Ovary (tissue), 9 donors: ENCODE results near the gene FAM177B. TPM values are rescaled to one million over a fixed set of nuclear protein-coding genes. Genes with fewer than 3 reads are reported as not detected.

Source experiments
- DNase-seq, 5 donors: peaks; one replicate each; pipeline ENCODE4 v3.0.0-alpha.2; 2019 to 2020
- H3K27ac ChIP-seq, 2 donors: fragments of 200-600 bp; one replicate each; pipeline versions ENCODE4 v1.5.1 to v1.8.0; 2019 to 2022
- H3K27me3 ChIP-seq: fragments of 200-600 bp; one replicate; pipeline ENCODE4 v1.8.0; 2022
- H3K36me3 ChIP-seq: fragments of 200-600 bp; sonication (generic); one replicate; pipeline ENCODE4 v1.5.1; 2019
- H3K4me1 ChIP-seq: one replicate; pipeline ENCODE4 v1.8.1; 2013; ENCODE audit warnings: mild to moderate bottlenecking, moderate library complexity; ENCODE audit not compliant: insufficient read depth
- H3K4me3 ChIP-seq: fragments of 200-600 bp; sonication (generic); one replicate; pipeline ENCODE4 v1.5.1; 2017
- H3K9me3 ChIP-seq, 2 donors: fragments of 200-600 bp in 1 of 2; sonication (generic) in 1 of 2; one replicate each; pipeline versions ENCODE4 v1.5.1 to v1.8.1; 2013 to 2019; ENCODE audit warnings: mild to moderate bottlenecking in 1 of 2, moderate library complexity in 1 of 2
- EP300 ChIP-seq: sonication (generic); formaldehyde crosslinking; IDR thresholded peaks from one replicate; pipeline ENCODE4 v1.6.1; 2017; ENCODE audit warnings: antibody characterized with exemption
- POLR2A ChIP-seq: fragments of 450-650 bp; IDR thresholded peaks from one replicate; pipeline ENCODE4 v1.6.1; 2017; ENCODE audit warnings: antibody characterized with exemption, mild to moderate bottlenecking, moderate library complexity
- WGBS, 3 donors: extraction: QIAGEN DNeasy Blood & Tissue Kit in 1 of 3; methylation state at CpG; one replicate each; pipeline versions ENCODE4 v1.1.5 to v1.1.7; 2013 to 2017; 5-methylcytosine and 5-hydroxymethylcytosine counted together
- intact Hi-C, 4 donors: fragments of 100-400 bp; cut with DNase I; formaldehyde crosslinking; loops; one replicate each; pipeline versions ENCODE4 v1.11.0 to v1.15.1; 2022 to 2023
- polyA plus RNA-seq, 2 donors: library from polyadenylated mRNA; stranded (reverse); fragments of 200-250 nt in 1 of 2; fragments of 350-450 nt in 1 of 2; fragmentation: Illumina TruSeq in 1 of 2; extraction: RNeasy Lipid Tissue Mini Kit (QIAGEN cat#74804) in 1 of 2; gene quantifications; one replicate each; pipeline ENCODE4 v1.2.3, GENCODE V29; 2013 to 2014
- total RNA-seq, 7 donors: library from RNA; depleted of rRNA in 2 of 7; stranded (reverse); fragments of >200 nt in 2 of 7; fragmentation: NEBNext Ultra II Directional in 3 of 7; extraction: Animal tissue kit (Norgen Biotek cat#: 25700) in 3 of 7; gene quantifications; one replicate each; pipeline versions ENCODE4 v1.1.0 to v1.2.4, GENCODE V29; 2016 to 2023
- TF ChIP-seq, protein P1 (sequence below), 3 donors: fragments of 450-650 bp in 2 of 3; fragments of 200-600 bp in 1 of 3; IDR thresholded peaks; one replicate each; pipeline versions ENCODE4 v1.5.1 to v1.8.0; 2016 to 2022; ENCODE audit warnings: antibody characterized with exemption in 3 of 3, mild to moderate bottlenecking in 1 of 3
- donor health status: DM: no; HTN: no; CAD: no; lungs with moderate emphysema.
- donor health status: DM: no; HTN: no; CAD: no.
- donor health status: Bipolar disorder and iron deficiency.
- donor health status: DM: yes; HTN: yes; CAD: no.
- donor health status: DM: no; HTN: no; CAD: no.
- donor health status: DM: yes; HTN: yes; CAD: no.

The FAM177B gene
- total and polyA plus RNA-seq, 9 donors = 0.23 to 0.55 (median 0.34) TPM; not detected in 6

DNA sequence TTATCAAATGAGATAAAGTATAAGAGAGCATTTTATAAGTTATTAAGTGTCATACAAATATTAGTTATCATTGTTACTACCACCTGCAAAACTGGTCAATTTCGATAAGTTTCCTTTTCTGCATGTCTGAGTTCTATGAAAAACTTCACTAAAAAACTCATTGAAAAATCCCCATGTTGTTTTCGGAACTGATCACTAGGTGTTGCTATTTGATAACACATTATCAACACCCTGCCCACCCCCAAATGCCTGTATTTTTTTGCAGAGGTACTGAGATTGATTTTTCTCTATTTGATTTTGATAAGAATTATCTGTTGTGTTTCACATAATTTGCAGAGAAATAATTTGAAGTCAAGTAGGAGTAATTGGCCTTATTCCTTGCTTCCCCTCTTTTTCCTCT is 55.7 kb downstream of the FAM177B start:
- no peak overlapping the region for H3K4me3 ChIP-seq
- H3K27me3 ChIP-seq = no peaks in the 10 kb centered on the region
- H3K9me3 ChIP-seq = no peaks in the 10 kb centered on the region
- no peak overlapping the region for H3K27ac ChIP-seq
- no peak for DNase-seq
- WGBS, 3 donors = 3 to 7% (median 5%) methylated on average over 2 of the region's 2 CpGs
- H3K4me1 ChIP-seq = no peaks in the 10 kb centered on the region
- no peaks in the 10 kb centered on the region for H3K36me3 ChIP-seq
- intact Hi-C loops = loop anchor here in 2 of 4 donors (2.0 to 10.0 kb wide), 3 partner anchors 288 to 892 kb away; no protein-coding TSS in a partner anchor
- TF ChIP-seq POLR2A (no peak), EP300 (no peak)
- TF ChIP-seq, protein P1, sequence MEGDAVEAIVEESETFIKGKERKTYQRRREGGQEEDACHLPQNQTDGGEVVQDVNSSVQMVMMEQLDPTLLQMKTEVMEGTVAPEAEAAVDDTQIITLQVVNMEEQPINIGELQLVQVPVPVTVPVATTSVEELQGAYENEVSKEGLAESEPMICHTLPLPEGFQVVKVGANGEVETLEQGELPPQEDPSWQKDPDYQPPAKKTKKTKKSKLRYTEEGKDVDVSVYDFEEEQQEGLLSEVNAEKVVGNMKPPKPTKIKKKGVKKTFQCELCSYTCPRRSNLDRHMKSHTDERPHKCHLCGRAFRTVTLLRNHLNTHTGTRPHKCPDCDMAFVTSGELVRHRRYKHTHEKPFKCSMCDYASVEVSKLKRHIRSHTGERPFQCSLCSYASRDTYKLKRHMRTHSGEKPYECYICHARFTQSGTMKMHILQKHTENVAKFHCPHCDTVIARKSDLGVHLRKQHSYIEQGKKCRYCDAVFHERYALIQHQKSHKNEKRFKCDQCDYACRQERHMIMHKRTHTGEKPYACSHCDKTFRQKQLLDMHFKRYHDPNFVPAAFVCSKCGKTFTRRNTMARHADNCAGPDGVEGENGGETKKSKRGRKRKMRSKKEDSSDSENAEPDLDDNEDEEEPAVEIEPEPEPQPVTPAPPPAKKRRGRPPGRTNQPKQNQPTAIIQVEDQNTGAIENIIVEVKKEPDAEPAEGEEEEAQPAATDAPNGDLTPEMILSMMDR (IDR thresholded peaks at IDR 0.05) = peak in 2 of 3 donors; percentile 52 to 76

DNA sequence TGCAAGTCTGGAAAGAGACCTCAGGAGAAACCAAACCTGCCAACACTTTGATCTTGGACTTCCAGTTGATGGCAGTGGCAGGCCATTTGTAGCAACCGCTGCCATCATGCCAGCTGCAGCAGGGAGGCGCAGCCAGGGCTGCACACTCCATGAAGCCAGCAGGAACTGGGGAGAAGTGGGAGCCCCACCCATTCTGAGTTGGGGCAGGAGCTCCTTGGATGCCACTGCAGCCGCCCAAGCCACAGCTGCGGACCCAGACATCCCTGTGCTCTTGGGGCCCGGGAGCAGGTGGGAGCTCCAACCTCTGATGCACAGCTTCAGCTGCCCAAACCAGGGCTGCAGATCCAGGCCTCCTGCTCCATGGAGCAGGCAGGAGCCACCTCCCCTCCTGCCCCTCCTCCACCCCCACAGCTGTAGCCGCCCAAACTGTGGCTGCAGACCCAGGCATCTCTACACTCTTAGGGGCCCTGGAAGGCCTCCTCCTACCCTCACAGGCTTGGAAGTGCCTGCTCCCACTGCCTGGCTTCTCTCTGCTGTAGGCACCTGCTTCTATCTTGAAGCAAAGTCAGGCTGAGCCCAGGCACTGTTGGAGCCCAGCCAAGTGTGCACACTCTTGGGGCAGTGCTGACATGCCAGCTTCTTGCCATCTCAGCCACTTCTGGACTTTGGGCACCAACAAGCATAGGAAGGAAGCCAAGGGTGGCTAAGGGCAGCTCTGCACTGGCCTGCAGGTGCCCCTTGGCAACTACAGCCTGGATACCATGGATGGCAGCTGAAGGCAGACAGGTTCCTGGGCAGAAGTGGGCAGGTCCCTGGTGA is 57.9 kb downstream of the FAM177B start:
- no peaks in the 10 kb centered on the region for H3K36me3 ChIP-seq
- intact Hi-C loops = loop anchor here in 3 of 4 donors (5.0 to 10.0 kb wide), 2 partner anchors 287 to 890 kb away; no protein-coding TSS in a partner anchor
- WGBS, 3 donors = 77 to 95% (median 79%) methylated on average over 6 of the region's 6 CpGs
- no peak for TF ChIP-seq POLR2A
- no peak for TF ChIP-seq EP300
- TF ChIP-seq, protein P1 (IDR thresholded peaks at IDR 0.05) = no peak
- H3K27ac ChIP-seq = no peak overlapping the region
- no peaks in the 10 kb centered on the region for H3K4me1 ChIP-seq
- H3K27me3 ChIP-seq = no peaks in the 10 kb centered on the region
- no peak for DNase-seq
- H3K9me3 ChIP-seq = no peaks in the 10 kb centered on the region
- H3K4me3 ChIP-seq = no peak overlapping the region

DNA sequence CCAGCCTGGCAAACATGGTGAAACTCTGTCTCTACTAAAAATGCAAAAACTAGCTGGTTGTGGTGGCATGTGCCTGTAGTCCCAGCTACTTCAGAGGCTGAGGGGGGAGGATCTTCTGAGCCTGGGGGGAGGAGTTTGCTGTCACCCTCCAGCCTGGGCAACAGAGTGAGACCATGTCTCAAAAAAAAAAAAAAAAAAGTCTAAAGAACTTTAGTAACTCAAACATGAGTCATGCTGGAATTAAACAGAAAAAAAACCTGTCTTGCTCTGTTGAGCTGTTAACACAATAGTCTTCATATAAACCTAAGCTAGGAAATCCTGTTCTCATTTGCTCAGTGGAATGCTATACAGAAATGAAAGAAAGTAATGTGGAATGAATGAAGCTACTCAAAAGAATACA is 61.1 kb downstream of the FAM177B start:
- Histone ChIP-seq H3K27ac (no peak overlapping the region), H3K27me3 (no peaks in the 10 kb centered on the region), H3K36me3 (no peaks in the 10 kb centered on the region), H3K4me3 (no peak overlapping the region), H3K9me3 (no peaks in the 10 kb centered on the region), H3K4me1 (no peaks in the 10 kb centered on the region)
- no peak for DNase-seq
- TF ChIP-seq, protein P1 (IDR thresholded peaks at IDR 0.05) = no peak
- TF ChIP-seq EP300 (no peak), POLR2A (no peak)
- intact Hi-C loops = loop anchor here in 2 of 4 donors (5.0 to 10.0 kb wide), 2 partner anchors 284 to 887 kb away; no protein-coding TSS in a partner anchor

DNA sequence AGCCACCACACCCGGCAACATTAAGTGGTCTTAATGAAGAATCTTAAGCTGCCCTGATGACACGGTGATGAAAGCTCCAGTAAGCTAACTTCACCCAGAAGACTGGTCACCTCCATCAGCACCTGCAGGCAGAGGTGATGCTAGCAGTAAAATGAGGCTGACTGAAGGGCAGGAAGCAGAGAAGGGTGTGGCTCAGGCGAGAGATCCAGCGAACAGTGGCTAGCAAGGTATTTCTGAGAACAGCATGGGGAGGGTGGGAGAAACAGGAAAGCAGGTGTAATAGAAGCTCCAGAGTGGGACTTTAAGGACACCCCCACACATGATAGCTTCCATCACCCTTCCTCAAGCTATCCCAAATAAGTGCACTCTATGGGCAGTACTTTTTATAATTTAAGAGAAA is 62.0 kb downstream of the FAM177B start:
- no peak for DNase-seq
- Histone ChIP-seq H3K36me3 (no peaks in the 10 kb centered on the region), H3K4me3 (no peak overlapping the region), H3K27ac (no peak overlapping the region), H3K27me3 (no peaks in the 10 kb centered on the region), H3K9me3 (no peaks in the 10 kb centered on the region), H3K4me1 (no peaks in the 10 kb centered on the region)
- TF ChIP-seq POLR2A = no peak
- TF ChIP-seq, protein P1 (IDR thresholded peaks at IDR 0.05) = no peak
- no peak for TF ChIP-seq EP300
- intact Hi-C loops = loop anchor here in 2 of 4 donors (5.0 to 10.0 kb wide), 2 partner anchors 283 to 886 kb away; no protein-coding TSS in a partner anchor
- WGBS, 3 donors = 85 to 94% (median 92%) methylated on average over 4 of the region's 4 CpGs

Other genes starting within 250 kb of the FAM177B start
- under 1 TPM in 6 of 7 donors, not detected in 1; 0.13 to 0.86 (median 0.43) TPM for gene HHIPL2, start 189.1 kb upstream of the FAM177B start, total RNA-seq
- gene HHIPL2, start 189.1 kb upstream of the FAM177B start, polyA plus RNA-seq = under 1 TPM; 0.15 to 0.57 TPM
- 10 to 100 TPM in 4 of 7 donors, 1 to 10 TPM in 3; 6.1 to 15.7 (median 10.6) TPM for gene TAF1A, start 147.3 kb upstream of the FAM177B start, total RNA-seq
- gene TAF1A, start 147.3 kb upstream of the FAM177B start, polyA plus RNA-seq = 1 to 10 TPM; 4.2 to 5.6 TPM
- gene MIA3, start 119.1 kb upstream of the FAM177B start, total RNA-seq = 10 to 100 TPM; 34.2 to 64.0 (median 59.5) TPM
- 10 to 100 TPM; 31.9 to 50.9 TPM for gene MIA3, start 119.1 kb upstream of the FAM177B start, polyA plus RNA-seq
- 10 to 100 TPM; 28.8 to 67.2 (median 54.8) TPM for gene AIDA, start 24.7 kb upstream of the FAM177B start, total RNA-seq
- 10 to 100 TPM; 38.4 to 65.0 TPM for gene AIDA, start 24.7 kb upstream of the FAM177B start, polyA plus RNA-seq
- 10 to 100 TPM; 24.2 to 42.3 (median 29.5) TPM for gene BROX, start 24.6 kb upstream of the FAM177B start, total RNA-seq
- 10 to 100 TPM; 13.8 to 21.8 TPM for gene BROX, start 24.6 kb upstream of the FAM177B start, polyA plus RNA-seq
- gene DISP1, start 77.8 kb downstream of the FAM177B start, total RNA-seq = 10 to 100 TPM in 2 of 7 donors, 1 to 10 TPM in 5; 5.4 to 11.0 (median 6.7) TPM
- 10 to 100 TPM in 1 of 2 donors, 1 to 10 TPM in 1; 3.7 to 12.5 TPM for gene DISP1, start 77.8 kb downstream of the FAM177B start, polyA plus RNA-seq